ENCODE results near the gene RRAS. TPM values are rescaled to one million over a fixed set of nuclear protein-coding genes. Genes with fewer than 3 reads are reported as not detected.

Gene RRAS
- total RNA-seq, 4 donors from 2014 or later, result 12.4 to 26.2 (median 24.2) TPM

- no peaks in the 10 kb centered on the region for H3K27me3 ChIP-seq
- peaks cover 20 to 23% of the 10 kb centered on the region in 2 donors for H3K4me1 ChIP-seq
- no peak overlapping the region for H3K27ac ChIP-seq
- no peak for DNase-seq
- TF ChIP-seq, protein P1, sequence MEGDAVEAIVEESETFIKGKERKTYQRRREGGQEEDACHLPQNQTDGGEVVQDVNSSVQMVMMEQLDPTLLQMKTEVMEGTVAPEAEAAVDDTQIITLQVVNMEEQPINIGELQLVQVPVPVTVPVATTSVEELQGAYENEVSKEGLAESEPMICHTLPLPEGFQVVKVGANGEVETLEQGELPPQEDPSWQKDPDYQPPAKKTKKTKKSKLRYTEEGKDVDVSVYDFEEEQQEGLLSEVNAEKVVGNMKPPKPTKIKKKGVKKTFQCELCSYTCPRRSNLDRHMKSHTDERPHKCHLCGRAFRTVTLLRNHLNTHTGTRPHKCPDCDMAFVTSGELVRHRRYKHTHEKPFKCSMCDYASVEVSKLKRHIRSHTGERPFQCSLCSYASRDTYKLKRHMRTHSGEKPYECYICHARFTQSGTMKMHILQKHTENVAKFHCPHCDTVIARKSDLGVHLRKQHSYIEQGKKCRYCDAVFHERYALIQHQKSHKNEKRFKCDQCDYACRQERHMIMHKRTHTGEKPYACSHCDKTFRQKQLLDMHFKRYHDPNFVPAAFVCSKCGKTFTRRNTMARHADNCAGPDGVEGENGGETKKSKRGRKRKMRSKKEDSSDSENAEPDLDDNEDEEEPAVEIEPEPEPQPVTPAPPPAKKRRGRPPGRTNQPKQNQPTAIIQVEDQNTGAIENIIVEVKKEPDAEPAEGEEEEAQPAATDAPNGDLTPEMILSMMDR (IDR thresholded peaks at IDR 0.05 in 4 of 5, conservative IDR thresholded peaks at IDR 0.05 in 1 of 5), result no peak
- no peak for TF ChIP-seq POLR2A (IDR thresholded peaks at IDR 0.05)
- H3K4me3 ChIP-seq, result no peak overlapping the region
- no peaks in the 10 kb centered on the region for H3K9me3 ChIP-seq
- peaks cover 0 to 52% of the 10 kb centered on the region in 2 donors for H3K36me3 ChIP-seq
- in situ Hi-C loops (cut with MboI; ENCODE audit: low sequenced_read_pairs in 4 of 4) (no loop called here), intact Hi-C loops (cut with DNase I; ENCODE audit: low total_unique reads) (no loop called here)
- ATAC-seq, result no peak
Measured at GRCh38 chr19:49646586-49646985, 6.6 kb upstream of the RRAS start.

- no peaks in the 10 kb centered on the region for H3K9me3 ChIP-seq
- ATAC-seq (no peak), DNase-seq (no peak)
- H3K4me3 ChIP-seq, result no peak overlapping the region
- in situ Hi-C loops (cut with MboI; ENCODE audit: low sequenced_read_pairs in 4 of 4) (no loop called here), intact Hi-C loops (cut with DNase I; ENCODE audit: low total_unique reads) (no loop called here)
- H3K27ac ChIP-seq, result no peak overlapping the region
- peaks cover 23% of the 10 kb centered on the region in 2 donors for H3K4me1 ChIP-seq
- H3K27me3 ChIP-seq, result no peaks in the 10 kb centered on the region
- TF ChIP-seq POLR2A (IDR thresholded peaks at IDR 0.05), result no peak
- TF ChIP-seq, protein P1 (IDR thresholded peaks at IDR 0.05 in 4 of 5, conservative IDR thresholded peaks at IDR 0.05 in 1 of 5), result no peak
- peaks cover 0 to 49% of the 10 kb centered on the region in 2 donors for H3K36me3 ChIP-seq
Measured at GRCh38 chr19:49645995-49646394, 6.1 kb upstream of the RRAS start.

- in situ Hi-C loops (cut with MboI; ENCODE audit: low sequenced_read_pairs in 4 of 4) (no loop called here), intact Hi-C loops (cut with DNase I; ENCODE audit: low total_unique reads) (no loop called here)
- peaks cover 0 to 47% of the 10 kb centered on the region in 2 donors for H3K36me3 ChIP-seq
- no peak overlapping the region for H3K27ac ChIP-seq
- TF ChIP-seq, protein P1 (IDR thresholded peaks at IDR 0.05 in 4 of 5, conservative IDR thresholded peaks at IDR 0.05 in 1 of 5), result no peak
- TF ChIP-seq POLR2A (IDR thresholded peaks at IDR 0.05), result no peak
- ATAC-seq, result no peak
- H3K27me3 ChIP-seq, result no peaks in the 10 kb centered on the region
- H3K4me3 ChIP-seq, result no peak overlapping the region
- no peaks in the 10 kb centered on the region for H3K9me3 ChIP-seq
- DNase-seq, result no peak
- peaks cover 23% of the 10 kb centered on the region in 2 donors for H3K4me1 ChIP-seq
Measured at GRCh38 chr19:49645592-49645991, 5.6 kb upstream of the RRAS start.

- no peaks in the 10 kb centered on the region for H3K9me3 ChIP-seq
- ATAC-seq (no peak), DNase-seq (no peak)
- intact Hi-C loops (cut with DNase I; ENCODE audit: low total_unique reads), result loop anchor here (5.0 kb wide), 2 partner anchors 164 to 384 kb away; partner anchors contain the start of genes VRK3 and ZNF473
- H3K4me3 ChIP-seq, result peak overlapping the region in 3 of 4 donors; percentile 76 to 95 (median 92)
- peak overlapping the region in 3 of 4 donors; percentile 90 to 99 (median 98) for H3K27ac ChIP-seq
- peaks cover 28 to 30% of the 10 kb centered on the region in 2 donors for H3K4me1 ChIP-seq
- in situ Hi-C loops (cut with MboI; ENCODE audit: low sequenced_read_pairs in 4 of 4), result no loop called here
- no peaks in the 10 kb centered on the region for H3K27me3 ChIP-seq
- H3K36me3 ChIP-seq, result peaks cover 0 to 30% of the 10 kb centered on the region in 2 donors
- TF ChIP-seq POLR2A (IDR thresholded peaks at IDR 0.05), result no peak
- TF ChIP-seq, protein P1 (IDR thresholded peaks at IDR 0.05 in 4 of 5, conservative IDR thresholded peaks at IDR 0.05 in 1 of 5), result no peak
Measured at GRCh38 chr19:49643466-49643865, 3.5 kb upstream of the RRAS start.
